Vagina (tissue), 2 donors: Measurements from ENCODE around the gene PPP2R5D. TPM values are rescaled to one million over a fixed set of nuclear protein-coding genes. Genes with fewer than 3 reads are reported as not detected.

Experiments used
- DNase-seq, 2 donors: peaks; one replicate each; pipeline ENCODE4 v3.0.0-alpha.2; 2017; ENCODE audit errors: extremely low spot score in 2 of 2
- H3K27ac ChIP-seq: fragments of 200-600 bp; sonication (generic); one replicate; pipeline ENCODE4 v1.5.1; 2019
- H3K27me3 ChIP-seq: fragments of 200-600 bp; sonication (generic); one replicate; pipeline ENCODE4 v1.5.1; 2019
- H3K36me3 ChIP-seq, 2 donors: fragments of 200-600 bp; sonication (generic); one replicate each; pipeline ENCODE4 v1.5.1; 2017 to 2019
- H3K4me1 ChIP-seq: fragments of 200-600 bp; sonication (generic); one replicate; pipeline ENCODE4 v1.5.1; 2019
- H3K4me3 ChIP-seq, 2 donors: fragments of 200-600 bp; sonication (generic); 1 replicate in 1 of 2; 2 replicates in 1 of 2; pipeline ENCODE4 v1.5.1; 2016 to 2019
- H3K9me3 ChIP-seq: fragments of 200-600 bp; sonication (generic); one replicate; pipeline ENCODE4 v1.5.1; 2019
- POLR2A ChIP-seq, 2 donors: fragments of 450-650 bp; IDR thresholded peaks; one replicate each; pipeline ENCODE4 v1.6.1; 2017; ENCODE audit warnings: antibody characterized with exemption in 2 of 2, mild to moderate bottlenecking in 2 of 2, moderate library complexity in 2 of 2
- POLR2AphosphoS5 ChIP-seq, 2 donors: sonication (generic); formaldehyde crosslinking; IDR thresholded peaks; one replicate each; pipeline ENCODE4 v1.9.0; 2017; ENCODE audit warnings: antibody characterized with exemption in 2 of 2, mild to moderate bottlenecking in 2 of 2, low read depth in 1 of 2; ENCODE audit not compliant: insufficient read depth in 1 of 2
- intact Hi-C: fragments of 100-400 bp; cut with DNase I; formaldehyde crosslinking; loops from one replicate; pipeline ENCODE4 v1.15.1; 2023
- total RNA-seq: library from RNA; depleted of rRNA; stranded (reverse); fragments of >200 nt; gene quantifications from one replicate; pipeline ENCODE4 v1.2.3, GENCODE V29; 2016
- TF ChIP-seq, protein P1 (sequence below), 3 experiments: fragments of 450-650 bp in 2 of 3; fragments of 200-600 bp in 1 of 3; sonication (generic) in 1 of 3; IDR thresholded peaks; one replicate each; pipeline ENCODE4 v1.5.1; 2017 to 2019; ENCODE audit warnings: antibody characterized with exemption in 3 of 3, mild to moderate bottlenecking in 2 of 3, moderate library complexity in 2 of 3

The PPP2R5D gene
- total RNA-seq, 1 donor from 2014 or later = 26.3 TPM

DNA sequence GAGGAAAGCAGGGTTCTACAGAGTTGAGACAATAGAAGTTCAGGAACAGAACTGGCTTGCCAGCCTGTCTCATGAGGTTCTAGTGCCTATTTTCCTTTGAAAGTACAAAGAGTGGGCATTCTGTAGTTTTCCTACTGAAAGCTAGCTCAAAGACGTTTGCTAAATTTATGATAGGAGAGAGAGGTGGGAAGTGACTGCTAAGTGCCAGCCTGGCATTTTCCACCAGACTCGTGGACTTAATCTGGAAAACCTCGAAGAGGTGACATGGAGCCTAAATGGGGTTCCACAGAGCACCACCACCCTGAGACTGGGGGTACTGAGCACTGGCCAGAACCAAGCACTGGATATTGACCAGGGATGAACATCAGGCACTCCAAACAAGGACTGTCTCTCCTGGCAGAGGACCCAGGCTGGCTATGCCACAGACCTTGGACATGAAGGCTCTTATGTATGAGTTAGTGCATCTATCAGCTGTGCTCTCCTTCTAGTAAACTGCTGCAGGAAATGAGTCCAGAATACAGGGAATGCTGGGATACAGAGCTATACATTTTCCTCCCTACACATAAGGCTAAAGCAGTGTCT lies 12.5 kb upstream of the PPP2R5D start:
- TF ChIP-seq, protein P1, sequence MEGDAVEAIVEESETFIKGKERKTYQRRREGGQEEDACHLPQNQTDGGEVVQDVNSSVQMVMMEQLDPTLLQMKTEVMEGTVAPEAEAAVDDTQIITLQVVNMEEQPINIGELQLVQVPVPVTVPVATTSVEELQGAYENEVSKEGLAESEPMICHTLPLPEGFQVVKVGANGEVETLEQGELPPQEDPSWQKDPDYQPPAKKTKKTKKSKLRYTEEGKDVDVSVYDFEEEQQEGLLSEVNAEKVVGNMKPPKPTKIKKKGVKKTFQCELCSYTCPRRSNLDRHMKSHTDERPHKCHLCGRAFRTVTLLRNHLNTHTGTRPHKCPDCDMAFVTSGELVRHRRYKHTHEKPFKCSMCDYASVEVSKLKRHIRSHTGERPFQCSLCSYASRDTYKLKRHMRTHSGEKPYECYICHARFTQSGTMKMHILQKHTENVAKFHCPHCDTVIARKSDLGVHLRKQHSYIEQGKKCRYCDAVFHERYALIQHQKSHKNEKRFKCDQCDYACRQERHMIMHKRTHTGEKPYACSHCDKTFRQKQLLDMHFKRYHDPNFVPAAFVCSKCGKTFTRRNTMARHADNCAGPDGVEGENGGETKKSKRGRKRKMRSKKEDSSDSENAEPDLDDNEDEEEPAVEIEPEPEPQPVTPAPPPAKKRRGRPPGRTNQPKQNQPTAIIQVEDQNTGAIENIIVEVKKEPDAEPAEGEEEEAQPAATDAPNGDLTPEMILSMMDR (IDR thresholded peaks at IDR 0.05) = no peak
- TF ChIP-seq POLR2AphosphoS5 (IDR thresholded peaks at IDR 0.05; ENCODE audit: insufficient read depth in 1 of 2, low read depth in 1 of 2) (no peak), POLR2A (IDR thresholded peaks at IDR 0.05) (no peak)
- H3K36me3 ChIP-seq = peaks cover 0 to 20% of the 10 kb centered on the region in 2 donors
- no peaks in the 10 kb centered on the region for H3K9me3 ChIP-seq
- no peak overlapping the region for H3K4me3 ChIP-seq
- H3K27ac ChIP-seq = no peak overlapping the region
- intact Hi-C loops = no loop called here
- no peak for DNase-seq
- H3K4me1 ChIP-seq = peaks cover 14% of the 10 kb centered on the region
- H3K27me3 ChIP-seq = no peaks in the 10 kb centered on the region

DNA sequence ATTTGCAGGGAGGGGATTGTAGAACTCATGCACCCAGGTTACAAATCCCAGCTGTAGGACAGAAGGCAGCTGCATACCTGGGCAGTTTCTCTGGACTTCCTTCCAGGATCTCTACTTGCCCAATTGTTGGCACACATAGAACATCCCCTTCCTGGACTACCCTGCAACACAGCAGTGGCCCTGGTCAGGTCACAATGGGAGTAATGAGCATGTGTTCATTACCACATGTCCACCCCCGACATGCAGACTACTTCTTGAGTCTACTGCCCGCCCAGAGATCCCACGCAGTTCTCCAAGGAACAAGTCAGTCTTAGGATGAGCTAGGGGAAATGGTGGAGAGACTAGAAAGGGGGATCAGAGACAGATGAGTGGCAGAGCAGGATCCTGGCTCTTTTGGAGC lies 10.4 kb upstream of the PPP2R5D start:
- H3K27me3 ChIP-seq = no peaks in the 10 kb centered on the region
- peaks cover 27% of the 10 kb centered on the region for H3K4me1 ChIP-seq
- H3K36me3 ChIP-seq = peaks cover 0 to 6% of the 10 kb centered on the region in 2 donors
- no peak overlapping the region for H3K27ac ChIP-seq
- intact Hi-C loops = no loop called here
- no peak overlapping the region for H3K4me3 ChIP-seq
- DNase-seq = no peak
- no peak for TF ChIP-seq POLR2AphosphoS5 (IDR thresholded peaks at IDR 0.05; ENCODE audit: insufficient read depth in 1 of 2, low read depth in 1 of 2)
- TF ChIP-seq POLR2A (IDR thresholded peaks at IDR 0.05) = no peak
- TF ChIP-seq, protein P1 (IDR thresholded peaks at IDR 0.05) = no peak
- H3K9me3 ChIP-seq = no peaks in the 10 kb centered on the region

DNA sequence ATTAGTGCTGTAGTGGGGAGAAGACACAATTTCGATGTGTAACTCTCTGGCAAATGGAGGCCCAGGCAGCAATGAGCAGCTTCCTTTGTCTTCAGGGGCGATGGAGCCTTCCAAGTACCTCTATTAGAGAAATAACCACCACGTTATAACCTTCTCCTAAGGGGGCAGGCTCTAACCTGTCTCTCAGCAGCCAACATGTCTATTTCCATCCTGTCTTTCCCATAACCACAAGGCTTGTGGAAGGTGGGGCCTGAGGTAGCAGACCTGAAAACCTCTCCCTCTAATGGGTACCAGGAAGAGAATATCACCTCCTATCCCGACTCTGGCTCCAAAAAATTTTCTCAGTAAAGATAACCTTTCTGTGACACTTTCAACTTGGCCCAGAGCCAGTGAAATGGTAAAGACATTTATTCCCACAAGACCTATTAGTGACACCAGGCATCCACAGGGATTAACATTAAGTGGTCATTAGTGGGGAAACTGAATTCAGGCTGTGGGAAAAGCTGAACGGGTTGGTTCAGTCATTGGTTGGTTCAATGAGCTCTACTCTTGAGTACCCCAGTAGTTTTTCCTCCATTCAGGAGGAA lies 9.4 kb upstream of the PPP2R5D start:
- no peak for DNase-seq
- intact Hi-C loops = no loop called here
- TF ChIP-seq, protein P1 (IDR thresholded peaks at IDR 0.05) = no peak
- TF ChIP-seq POLR2AphosphoS5 (IDR thresholded peaks at IDR 0.05; ENCODE audit: insufficient read depth in 1 of 2, low read depth in 1 of 2) = no peak
- no peak for TF ChIP-seq POLR2A (IDR thresholded peaks at IDR 0.05)

DNA sequence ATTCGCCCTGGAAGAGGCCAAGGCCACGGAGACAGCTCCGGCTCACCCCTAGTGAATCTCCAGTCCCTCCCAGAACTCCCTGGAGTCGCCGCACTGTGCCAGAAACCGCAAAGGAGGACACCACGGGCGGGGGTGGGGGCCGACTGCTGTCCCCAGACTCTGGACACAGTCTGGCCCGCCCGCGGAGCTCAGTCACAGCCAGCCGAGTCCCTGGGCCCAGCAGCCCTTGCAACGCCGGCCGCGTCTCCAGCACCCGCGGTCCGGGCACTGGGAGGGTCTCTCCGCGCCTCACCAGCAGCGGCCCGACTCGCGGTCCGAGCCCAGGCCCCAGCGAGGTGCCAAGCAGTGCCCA lies 5.9 kb upstream of the PPP2R5D start:
- intact Hi-C loops = no loop called here
- peak overlapping the region; percentile 89 for H3K27ac ChIP-seq
- H3K4me3 ChIP-seq = peak overlapping the region; percentile 71 to 83
- H3K9me3 ChIP-seq = no peaks in the 10 kb centered on the region
- TF ChIP-seq, protein P1 (IDR thresholded peaks at IDR 0.05) = no peak
- TF ChIP-seq POLR2A (IDR thresholded peaks at IDR 0.05) (no peak), POLR2AphosphoS5 (IDR thresholded peaks at IDR 0.05; ENCODE audit: insufficient read depth in 1 of 2, low read depth in 1 of 2) (no peak)
- DNase-seq = no peak
- no peaks in the 10 kb centered on the region for H3K36me3 ChIP-seq
- H3K4me1 ChIP-seq = peaks cover 42% of the 10 kb centered on the region
- no peaks in the 10 kb centered on the region for H3K27me3 ChIP-seq

More for the DNA sequence above, 9.4 kb upstream of the PPP2R5D start:
- Histone ChIP-seq H3K27ac (no peak overlapping the region), H3K9me3 (no peaks in the 10 kb centered on the region), H3K36me3 (no peaks in the 10 kb centered on the region), H3K4me1 (peaks cover 34% of the 10 kb centered on the region), H3K27me3 (no peaks in the 10 kb centered on the region), H3K4me3 (no peak overlapping the region)

DNA sequence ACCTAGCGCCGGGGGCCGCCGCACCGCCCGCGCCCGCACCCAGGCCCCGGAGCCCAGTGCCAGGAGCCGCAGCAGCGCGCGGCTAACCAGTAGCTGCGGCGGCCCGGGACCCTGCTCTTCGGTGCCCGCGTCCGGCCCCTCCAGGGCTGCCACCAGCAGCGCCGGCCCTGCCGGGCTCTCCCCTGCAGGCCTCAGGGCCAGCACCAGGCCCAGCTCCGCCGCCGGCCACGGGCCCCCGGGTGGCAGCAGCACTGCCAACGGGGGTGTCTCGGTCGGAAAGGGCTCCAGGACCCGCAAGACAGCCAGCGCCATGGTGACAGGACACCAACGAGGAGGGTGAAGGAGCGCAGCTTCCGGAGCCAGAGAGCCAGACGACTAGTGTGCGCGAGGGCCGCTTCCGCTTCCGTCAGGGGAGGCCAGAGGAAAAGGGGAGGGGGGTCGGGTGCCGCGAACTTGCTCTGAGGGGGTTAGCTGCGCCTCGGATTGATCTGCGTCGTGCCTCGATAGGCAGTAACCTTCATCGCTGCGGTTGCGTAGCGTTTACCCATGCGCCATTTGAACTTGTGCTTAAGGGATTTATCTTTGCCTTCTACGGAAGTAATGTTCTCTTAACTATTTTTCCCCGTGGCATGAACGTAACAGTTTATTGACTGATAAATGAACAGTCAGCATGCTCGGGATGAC lies 5.4 kb upstream of the PPP2R5D start, which contains the start of gene PEX6:
TSS of gene PEX6 (minus strand) at position 343 of the 684 bp plus-strand sequence. CDS start at position 312, 31 bp downstream.
- TF ChIP-seq POLR2AphosphoS5 (IDR thresholded peaks at IDR 0.05; ENCODE audit: insufficient read depth in 1 of 2, low read depth in 1 of 2) (peak in 1 of 2 donors; percentile 81), POLR2A (IDR thresholded peaks at IDR 0.05) (peak in 1 of 2 donors; percentile 28)
- TF ChIP-seq, protein P1 (IDR thresholded peaks at IDR 0.05) = no peak

More for the DNA sequence above, 5.4 kb upstream of the PPP2R5D start, which contains the start of gene PEX6:
- DNase-seq = no peak
- no peaks in the 10 kb centered on the region for H3K27me3 ChIP-seq
- no peaks in the 10 kb centered on the region for H3K36me3 ChIP-seq
- intact Hi-C loops = no loop called here
- peak within 1 kb of the TSS; percentile 71 to 83 for H3K4me3 ChIP-seq
- peak within 1 kb of the TSS; percentile 89 for H3K27ac ChIP-seq
- H3K9me3 ChIP-seq = no peaks in the 10 kb centered on the region
- peaks cover 48% of the 10 kb centered on the region for H3K4me1 ChIP-seq
